Liver (tissue), 3 donors: ENCODE data around the gene RNF144A.

Source experiments
- CTCF ChIP-seq: fragments of 150-350 bp; IDR thresholded peaks from 2 replicates; pipeline ENCODE4 v1.5.1; 2017; ENCODE audit warnings: improper control_type of control experiment, low read depth, low read length; ENCODE audit not compliant: missing input control
- JUND ChIP-seq, 2 donors: IDR thresholded peaks; 2 replicates each; pipeline ENCODE4 v1.6.1; 2016; ENCODE audit warnings: antibody characterized with exemption in 2 of 2
- ZBTB33 ChIP-seq: IDR thresholded peaks from 2 replicates; pipeline ENCODE4 v1.6.1; 2016; ENCODE audit warnings: antibody characterized with exemption
- donor health status: healthy.
- donor health status: healthy.

GRCh38 chr2:6908291-6908690, 8.9 kb upstream of the RNF144A start:
- TF ChIP-seq ZBTB33 (no peak), CTCF (no peak), JUND (IDR thresholded peaks at IDR 0.05) (no peak)
